Vagina (tissue), 2 donors: ENCODE measurements around the gene SCAMP5.

Source experiments
- POLR2A ChIP-seq, 2 donors: fragments of 450-650 bp; IDR thresholded peaks; one replicate each; pipeline ENCODE4 v1.6.1; 2017; ENCODE audit warnings: antibody characterized with exemption in 2 of 2, mild to moderate bottlenecking in 2 of 2, moderate library complexity in 2 of 2
- POLR2AphosphoS5 ChIP-seq, 2 donors: sonication (generic); formaldehyde crosslinking; IDR thresholded peaks; one replicate each; pipeline ENCODE4 v1.9.0; 2017; ENCODE audit warnings: antibody characterized with exemption in 2 of 2, mild to moderate bottlenecking in 2 of 2, low read depth in 1 of 2; ENCODE audit not compliant: insufficient read depth in 1 of 2
- TF ChIP-seq, protein P1 (sequence below), 3 experiments: fragments of 450-650 bp in 2 of 3; fragments of 200-600 bp in 1 of 3; sonication (generic) in 1 of 3; IDR thresholded peaks; one replicate each; pipeline ENCODE4 v1.5.1; 2017 to 2019; ENCODE audit warnings: antibody characterized with exemption in 3 of 3, mild to moderate bottlenecking in 2 of 3, moderate library complexity in 2 of 3

GRCh38 chr15:74978077-74978476 lies 17.3 kb upstream of the SCAMP5 start:
- TF ChIP-seq POLR2A (IDR thresholded peaks at IDR 0.05) = no peak
- TF ChIP-seq, protein P1, sequence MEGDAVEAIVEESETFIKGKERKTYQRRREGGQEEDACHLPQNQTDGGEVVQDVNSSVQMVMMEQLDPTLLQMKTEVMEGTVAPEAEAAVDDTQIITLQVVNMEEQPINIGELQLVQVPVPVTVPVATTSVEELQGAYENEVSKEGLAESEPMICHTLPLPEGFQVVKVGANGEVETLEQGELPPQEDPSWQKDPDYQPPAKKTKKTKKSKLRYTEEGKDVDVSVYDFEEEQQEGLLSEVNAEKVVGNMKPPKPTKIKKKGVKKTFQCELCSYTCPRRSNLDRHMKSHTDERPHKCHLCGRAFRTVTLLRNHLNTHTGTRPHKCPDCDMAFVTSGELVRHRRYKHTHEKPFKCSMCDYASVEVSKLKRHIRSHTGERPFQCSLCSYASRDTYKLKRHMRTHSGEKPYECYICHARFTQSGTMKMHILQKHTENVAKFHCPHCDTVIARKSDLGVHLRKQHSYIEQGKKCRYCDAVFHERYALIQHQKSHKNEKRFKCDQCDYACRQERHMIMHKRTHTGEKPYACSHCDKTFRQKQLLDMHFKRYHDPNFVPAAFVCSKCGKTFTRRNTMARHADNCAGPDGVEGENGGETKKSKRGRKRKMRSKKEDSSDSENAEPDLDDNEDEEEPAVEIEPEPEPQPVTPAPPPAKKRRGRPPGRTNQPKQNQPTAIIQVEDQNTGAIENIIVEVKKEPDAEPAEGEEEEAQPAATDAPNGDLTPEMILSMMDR (IDR thresholded peaks at IDR 0.05) = no peak
- no peak for TF ChIP-seq POLR2AphosphoS5 (IDR thresholded peaks at IDR 0.05; ENCODE audit: insufficient read depth in 1 of 2, low read depth in 1 of 2)
